ENCODE data around the gene MPDZ.

The MPDZ gene

DNA sequence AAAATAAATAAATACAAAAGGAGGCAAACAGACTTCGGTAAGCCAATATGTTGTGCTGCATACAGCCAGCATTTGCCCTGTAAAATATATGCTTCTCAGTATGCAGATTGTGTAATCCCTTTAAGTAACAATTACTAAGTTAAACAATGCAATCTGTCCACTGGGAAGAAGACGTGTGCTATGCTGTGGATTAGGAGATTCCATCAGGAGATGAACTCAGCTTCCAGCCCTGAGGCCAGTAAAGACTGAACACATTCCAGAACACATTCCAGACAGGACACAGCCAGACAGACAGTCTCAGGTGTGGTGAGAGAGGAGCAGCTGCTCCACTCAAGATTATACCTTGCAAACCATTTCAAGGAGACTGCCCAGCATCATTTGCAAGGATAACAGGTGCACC, 97.8 kb downstream of the MPDZ start:
- no peak for DNase-seq (ENCODE audit: low read depth in 2 of 2, low spot score in 1 of 2)

DNA sequence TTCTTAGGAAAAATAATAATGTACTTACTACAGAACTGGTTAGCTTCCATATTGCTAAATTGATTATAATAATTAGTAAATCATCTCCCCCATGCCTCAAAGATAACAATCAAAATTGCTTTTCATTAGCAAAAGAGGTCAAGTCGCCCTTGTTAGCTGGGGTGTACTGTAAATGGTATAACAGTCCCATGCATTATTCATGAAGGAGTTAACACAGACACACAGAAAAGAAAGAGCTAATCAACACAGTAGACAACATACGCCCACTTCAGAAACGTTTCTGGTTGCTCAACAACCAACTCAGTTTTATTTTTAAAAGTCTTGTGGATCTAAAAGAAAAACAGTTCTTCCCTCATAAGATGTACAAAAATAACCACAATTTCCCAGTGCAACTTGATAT, 100.2 kb downstream of the MPDZ start:
- DNase-seq (ENCODE audit: low read depth in 2 of 2, low spot score in 1 of 2): no peak

DNA sequence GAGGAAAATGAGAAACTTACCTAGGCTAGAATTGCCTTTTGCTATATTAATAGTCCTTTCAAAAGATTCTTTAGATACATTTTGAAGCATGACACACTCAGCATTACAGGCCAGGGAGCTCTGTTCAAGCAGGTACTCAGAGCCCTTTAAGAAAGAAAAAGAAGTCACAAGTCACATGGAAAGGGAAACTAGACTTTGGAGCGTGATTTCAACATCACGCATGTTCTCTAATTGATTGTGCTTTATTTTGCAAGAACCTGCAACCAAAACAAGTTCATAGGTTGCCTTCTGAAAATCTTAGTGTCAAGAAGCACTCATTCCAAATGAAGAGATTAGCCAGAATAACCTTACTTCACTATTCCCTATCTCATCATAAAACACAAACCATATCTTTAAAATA, 103.8 kb downstream of the MPDZ start:
- DNase-seq (ENCODE audit: low read depth in 2 of 2, low spot score in 1 of 2): no peak

- no peak for DNase-seq (ENCODE audit: low read depth in 2 of 2, low spot score in 1 of 2)
These were observed 104.4 kb downstream of the MPDZ start for GRCh38 chr9:13174906-13175639.

DNA sequence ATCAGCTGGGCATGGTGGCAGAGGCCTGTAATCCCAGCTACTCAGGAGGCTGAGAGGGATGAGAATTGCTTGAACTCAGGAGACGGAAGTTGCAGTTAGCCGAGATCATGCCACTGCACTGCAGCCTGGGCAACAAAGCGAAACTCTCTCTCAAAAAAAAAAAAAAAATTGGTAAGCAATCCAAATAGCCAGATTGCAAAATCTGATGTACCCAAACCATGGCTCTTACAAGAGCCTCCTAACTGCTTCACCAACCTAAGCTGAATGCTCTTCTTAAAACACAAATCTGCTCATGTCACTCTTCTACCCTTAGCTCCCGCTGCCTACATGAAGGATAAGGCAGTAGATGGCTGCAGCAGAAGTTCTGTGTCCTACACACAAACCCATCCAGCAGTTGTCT, 105.9 kb downstream of the MPDZ start:
- DNase-seq (ENCODE audit: low read depth in 2 of 2, low spot score in 1 of 2): no peak

- DNase-seq (ENCODE audit: low read depth in 2 of 2, low spot score in 1 of 2): no peak
These were observed 108.2 kb downstream of the MPDZ start for GRCh38 chr9:13171261-13171660.

GRCh38 chr9:13166996-13167395, 112.5 kb downstream of the MPDZ start:
- DNase-seq (ENCODE audit: low read depth in 2 of 2, low spot score in 1 of 2): no peak

- no peak for DNase-seq (ENCODE audit: low read depth in 2 of 2, low spot score in 1 of 2)
These were observed 113.5 kb downstream of the MPDZ start for GRCh38 chr9:13165956-13166355.

DNA sequence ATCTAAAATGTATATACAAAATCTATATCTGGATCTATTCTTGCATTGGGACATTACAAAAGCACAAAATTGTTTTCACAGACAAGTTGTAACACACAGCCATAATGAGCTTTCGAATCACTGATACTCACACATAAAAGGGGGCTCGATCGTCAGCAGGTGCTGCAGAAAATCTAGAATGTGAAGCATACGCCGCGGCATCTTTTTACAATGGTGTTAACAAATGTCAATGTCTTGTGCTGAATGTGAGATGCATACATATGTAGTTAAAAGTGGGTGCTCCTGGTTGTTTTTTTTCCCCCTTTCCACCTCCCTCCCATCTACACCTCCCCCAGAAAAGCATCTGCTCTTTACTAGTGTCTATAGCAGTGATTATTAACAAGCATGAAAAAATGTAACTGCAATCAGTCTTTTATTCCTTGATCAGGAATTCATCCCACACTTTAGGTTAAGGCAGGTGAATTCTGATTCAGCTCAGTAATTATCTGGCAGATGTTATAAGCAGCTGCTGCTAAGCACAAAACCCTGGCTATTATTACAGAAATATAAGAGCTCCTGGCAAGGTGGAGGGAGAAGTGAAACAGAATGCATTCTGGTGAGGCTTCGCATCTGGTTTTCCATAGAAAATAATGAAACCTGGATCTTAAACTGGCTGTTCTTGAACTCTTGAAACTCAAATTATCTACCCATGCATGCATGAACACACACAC, 114.1 kb downstream of the MPDZ start:
- no peak for DNase-seq (ENCODE audit: low read depth in 2 of 2, low spot score in 1 of 2)

GRCh38 chr9:13163946-13164345, 115.5 kb downstream of the MPDZ start:
- no peak for DNase-seq (ENCODE audit: low read depth in 2 of 2, low spot score in 1 of 2)

GRCh38 chr9:13163287-13163686, 116.2 kb downstream of the MPDZ start:
- DNase-seq (ENCODE audit: low read depth in 2 of 2, low spot score in 1 of 2): no peak

DNA sequence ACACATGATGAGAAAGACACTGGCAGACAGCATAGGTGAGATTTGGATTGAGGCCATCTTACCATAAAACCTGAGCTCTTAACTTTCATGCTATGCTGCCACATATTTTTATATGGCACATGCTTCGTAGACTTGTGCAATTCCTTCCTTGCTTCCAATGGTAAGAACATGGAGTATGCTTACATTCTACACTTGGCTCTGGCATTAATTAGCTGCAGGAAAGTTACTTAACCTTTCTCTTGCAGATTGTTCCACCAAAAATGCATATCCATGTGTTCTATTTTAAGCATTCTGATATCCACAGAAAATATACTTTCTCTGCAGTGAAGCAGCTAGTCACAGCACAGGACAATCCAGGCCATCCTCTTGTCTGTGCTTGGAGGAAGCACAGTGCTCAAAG, 119.4 kb downstream of the MPDZ start:
- DNase-seq (ENCODE audit: low read depth in 2 of 2, low spot score in 1 of 2): no peak

DNA sequence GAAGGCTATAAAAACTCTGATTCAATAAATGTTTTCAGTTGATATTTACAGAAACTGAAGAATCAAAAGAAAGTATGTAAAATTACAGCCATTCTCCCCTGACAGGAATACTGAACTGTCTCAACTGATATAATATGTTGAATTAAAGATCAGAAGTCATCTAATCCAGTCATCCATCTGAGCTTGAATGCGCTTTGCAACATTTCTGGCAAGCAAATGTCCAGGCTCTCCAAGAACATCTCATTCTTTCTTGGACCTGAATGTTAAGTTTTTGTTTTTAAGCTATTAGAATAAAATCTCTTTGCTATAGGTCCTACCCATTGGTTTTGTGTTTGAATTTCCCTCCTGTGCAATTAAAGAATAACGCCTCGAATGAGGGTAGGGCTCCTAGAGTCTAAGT, 120.5 kb downstream of the MPDZ start:
- DNase-seq (ENCODE audit: low read depth in 2 of 2, low spot score in 1 of 2): no peak

DNA sequence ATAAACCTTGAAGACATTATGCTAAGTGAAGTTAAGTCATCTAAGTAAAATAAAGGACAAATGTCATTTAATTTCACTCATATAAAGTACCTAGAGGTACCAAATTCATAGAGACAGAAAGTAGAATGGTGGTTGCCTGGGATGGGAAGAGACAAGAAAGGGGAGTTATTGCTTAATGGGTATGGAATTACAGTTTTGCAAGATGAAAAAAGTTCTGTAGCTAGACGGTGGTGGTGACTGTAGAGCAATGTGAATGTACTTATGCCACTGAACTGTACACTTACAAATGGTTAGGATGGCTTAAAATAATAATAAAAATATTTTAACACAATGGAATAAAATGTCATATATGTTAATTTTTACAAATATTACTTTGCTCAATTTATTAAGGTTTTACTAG, 128.0 kb downstream of the MPDZ start:
- no peak for DNase-seq (ENCODE audit: low read depth in 2 of 2, low spot score in 1 of 2)

DNA sequence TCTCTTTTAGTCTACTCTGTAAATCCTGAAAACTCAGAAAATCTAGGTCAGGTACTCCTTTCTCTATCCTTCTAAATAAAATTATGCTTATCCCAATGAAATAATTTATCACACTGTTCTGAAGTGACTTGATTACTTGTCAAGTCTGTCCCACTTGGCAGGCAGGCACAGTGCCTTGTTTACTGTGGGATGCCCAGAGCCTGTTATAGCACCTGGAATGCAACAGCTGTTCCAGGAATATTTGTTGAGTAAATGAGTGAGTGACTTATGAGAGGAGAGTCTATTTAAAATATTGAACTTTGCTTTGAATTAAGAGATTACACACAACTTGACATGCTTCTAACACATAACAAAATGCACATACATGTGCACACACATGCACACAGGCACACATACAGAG, 130.0 kb downstream of the MPDZ start:
- no peak for DNase-seq (ENCODE audit: low read depth in 2 of 2, low spot score in 1 of 2)

- DNase-seq (ENCODE audit: low read depth in 2 of 2, low spot score in 1 of 2): no peak
These were observed 132.7 kb downstream of the MPDZ start for GRCh38 chr9:13146840-13147239.

DNA sequence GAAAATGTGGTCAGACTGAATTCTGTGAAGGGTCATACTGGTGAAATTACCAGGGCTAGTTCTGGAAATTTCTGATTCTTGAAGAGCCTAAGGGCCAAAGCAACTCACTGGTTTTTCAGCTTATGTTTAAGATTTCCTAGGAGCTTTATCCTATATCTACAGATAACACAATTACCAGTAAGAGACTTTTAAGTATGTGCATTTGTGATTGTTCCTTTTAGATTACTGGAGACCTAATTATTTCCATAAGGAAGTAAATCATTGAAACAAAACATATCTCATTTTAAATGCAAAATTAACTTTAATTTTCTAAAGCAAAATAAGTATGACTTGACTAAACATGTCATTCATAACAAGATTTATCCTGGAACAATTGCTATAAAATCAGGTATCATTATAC, 134.2 kb downstream of the MPDZ start:
- DNase-seq (ENCODE audit: low read depth in 2 of 2, low spot score in 1 of 2): no peak

DNA sequence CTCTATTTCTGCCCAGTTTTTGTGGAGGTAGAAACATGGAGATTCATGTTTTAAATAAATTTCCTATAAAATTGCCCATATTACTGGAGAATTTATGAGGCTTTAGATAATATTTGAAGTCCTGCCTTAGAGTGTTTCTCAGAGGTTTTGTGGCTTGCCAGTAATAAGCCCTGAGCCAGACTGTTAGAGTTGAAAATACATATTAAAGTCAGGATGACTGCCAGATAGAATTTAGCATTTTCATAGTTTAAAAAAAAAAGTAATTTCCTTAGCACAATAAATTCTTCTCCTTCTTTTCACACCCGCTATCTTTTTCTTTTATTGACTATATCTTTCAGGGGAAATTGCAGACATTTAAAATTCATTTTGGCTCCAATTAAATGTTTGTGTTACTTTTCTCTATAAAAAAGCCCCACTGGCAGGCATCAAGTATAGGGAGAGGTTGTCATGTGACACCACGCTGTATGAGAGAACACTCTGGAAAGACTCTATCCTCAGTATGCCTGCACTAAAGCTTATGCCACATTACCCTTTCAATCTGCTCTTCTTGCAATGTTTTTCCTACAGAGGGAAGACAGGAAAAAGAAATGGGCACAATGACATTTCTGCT, 135.2 kb downstream of the MPDZ start:
- no peak for DNase-seq (ENCODE audit: low read depth in 2 of 2, low spot score in 1 of 2)

DNA sequence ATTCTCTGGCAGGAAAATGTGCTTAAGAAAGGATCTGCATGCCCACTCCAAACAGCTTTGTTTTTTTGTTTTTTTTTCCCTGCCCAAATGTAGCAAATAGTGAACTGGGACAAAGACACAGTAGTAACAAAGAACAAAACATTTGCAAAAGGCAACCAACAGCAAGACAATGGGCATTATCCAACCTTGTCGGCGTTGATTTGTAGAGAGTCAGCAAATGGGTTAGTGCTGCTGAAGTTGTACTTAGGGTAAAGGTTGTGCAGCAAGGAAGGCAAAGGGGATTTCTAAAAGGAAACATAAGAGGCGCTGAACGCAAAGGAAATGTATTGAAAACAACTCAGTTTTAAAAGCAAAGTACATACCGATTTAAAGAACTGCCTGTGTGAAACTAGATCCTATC, 136.2 kb downstream of the MPDZ start:
- no peak for DNase-seq (ENCODE audit: low read depth in 2 of 2, low spot score in 1 of 2)

- no peak for DNase-seq (ENCODE audit: low read depth in 2 of 2, low spot score in 1 of 2)
These were observed 136.7 kb downstream of the MPDZ start for GRCh38 chr9:13142776-13143175.

DNA sequence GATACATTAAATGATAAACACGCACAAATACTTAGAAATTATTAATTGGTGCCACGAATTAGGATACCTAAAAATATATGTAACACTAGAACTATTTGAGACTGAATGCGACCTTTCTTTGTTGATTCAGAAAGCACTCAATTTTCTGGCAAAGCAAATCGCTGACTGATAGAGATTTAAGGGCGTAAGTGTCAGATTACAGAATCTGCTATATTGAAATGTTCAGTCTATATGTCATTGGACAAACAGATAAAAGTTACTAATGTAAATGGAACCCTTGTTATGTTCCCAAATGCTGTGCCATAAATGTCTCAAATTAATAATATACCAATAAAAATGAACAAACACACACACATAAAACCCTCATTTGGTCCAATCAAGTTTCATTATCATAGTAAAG, 137.9 kb downstream of the MPDZ start:
- no peak for DNase-seq (ENCODE audit: low read depth in 2 of 2, low spot score in 1 of 2)

DNA sequence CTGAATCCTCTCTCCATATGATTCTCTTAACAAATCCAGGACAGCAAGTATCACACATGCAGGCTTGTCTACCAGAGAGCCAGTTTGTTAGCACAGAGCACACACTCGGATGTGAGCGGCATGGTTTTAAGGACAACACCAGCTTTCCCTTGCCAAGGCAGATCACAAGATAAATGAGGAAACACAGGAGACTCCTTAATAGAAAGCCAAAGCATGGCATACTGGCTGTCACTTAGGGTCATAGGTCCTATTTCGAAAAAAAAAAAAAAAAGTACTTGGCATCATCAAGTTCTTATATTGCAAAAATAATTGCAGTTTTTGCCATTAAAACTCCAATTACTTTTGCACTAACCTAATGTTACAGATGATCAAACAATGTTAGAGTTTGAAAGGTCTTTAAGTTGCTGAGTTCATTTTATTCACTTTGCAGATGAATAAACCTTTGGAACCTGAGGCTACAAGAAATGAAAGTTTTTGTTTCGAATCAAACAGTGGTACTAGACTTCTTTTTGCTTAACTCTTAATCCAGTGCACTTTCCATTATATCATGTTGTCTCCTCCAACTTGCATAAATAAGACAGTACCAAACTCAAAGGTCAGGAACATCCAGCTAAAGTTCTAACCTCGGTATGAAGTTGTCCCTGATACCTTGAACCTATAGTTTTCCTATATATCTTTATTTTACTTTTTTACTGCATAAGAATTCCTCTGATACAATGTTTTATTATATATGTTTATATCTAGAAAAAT, 138.5 kb downstream of the MPDZ start:
- DNase-seq (ENCODE audit: low read depth in 2 of 2, low spot score in 1 of 2): no peak

Measured in stimulated activated CD8-positive, alpha-beta memory T cell treated with anti-CD3 and anti-CD28 coated beads, Interleukin-4, amount 100 ng/mL, for 1 hour (primary cell).